K562 (cell line): ENCODE data around the gene SZT2. TPM values are rescaled to one million over a fixed set of nuclear protein-coding genes. Genes with fewer than 3 reads are reported as not detected.
A peak's percentile ranks its signal among the peaks of the same experiment; 100 is the strongest.

Experiments used
- ATAC-seq: fragments of 200-7000 bp; cut with Tn5 transposase; 3 replicates; pipeline ENCODE4 v1.9.1; 2020; ENCODE audit warnings: moderate library complexity
- BruUV-seq: library from RNA; stranded (reverse); fragments of 400-500 nt; replicated peaks from 2 replicates; lab custom pipeline; 2021; lab: Mats Ljungman, UMichigan
- CTCF ChIA-PET: fragments of 300-600 bp; formaldehyde crosslinking; extraction: SDS; loops from one replicate; lab custom pipeline; 2021; ENCODE audit warnings: low intra/inter-chr PET ratio; lab: Yijun Ruan, JAX
- POLR2A ChIA-PET: fragments of 300-600, 350-650 bp; sonication (Branson Sonifier 250); formaldehyde crosslinking; extraction: SDS; loops from one replicate; lab custom pipeline; 2021; ENCODE audit warnings: antibody characterized with exemption, inconsistent platforms; lab: Yijun Ruan, JAX
- DNase-seq, 4 experiments: peaks; one replicate each; pipeline versions ENCODE4 v3.0.0 to v3.0.0-alpha.2; 2011 to 2018; ENCODE audit warnings: low spot score in 3 of 4, mixed read lengths in 3 of 4; ENCODE audit errors: extremely low read depth in 1 of 4
- FAIRE-seq: peaks from 2 replicates; lab custom pipeline; 2011; peaks lifted over from hg19 to GRCh38; lab: Jason Lieb, UNC
- H2AFZ ChIP-seq: 2 replicates; pipeline ENCODE4 v1.6.0; 2011; ENCODE audit warnings: low read depth, low read length, control low read depth, inconsistent platforms
- H3K27ac ChIP-seq: fragments of 200-600 bp; 3 replicates; pipeline ENCODE4 v1.8.0; 2011; ENCODE audit warnings: low read depth, mild to moderate bottlenecking, control low read depth, inconsistent platforms, low read length, moderate library complexity, mixed read lengths; ENCODE audit errors: extremely low read depth
- H3K27me3 ChIP-seq, 2 experiments: fragments of 300-600 bp in 1 of 2; 2 replicates in 1 of 2; 3 replicates in 1 of 2; pipeline versions ENCODE4 v1.6.0 to v1.8.0; 2011; ENCODE audit warnings: inconsistent platforms in 2 of 2, low read length in 2 of 2, mild to moderate bottlenecking in 1 of 2, mixed read lengths in 1 of 2, moderate library complexity in 1 of 2; ENCODE audit not compliant: control insufficient read depth in 2 of 2, insufficient read depth in 2 of 2
- H3K36me3 ChIP-seq: fragments of 300-600 bp; 3 replicates; pipeline ENCODE4 v1.8.0; 2011; ENCODE audit warnings: mild to moderate bottlenecking, low read length, inconsistent platforms; ENCODE audit not compliant: control insufficient read depth, insufficient read depth
- H3K4me1 ChIP-seq, 2 experiments: fragments of 200-600 bp in 1 of 2; replicated peaks in 1 of 2; 2 replicates in 1 of 2; 3 replicates in 1 of 2; pipeline versions ENCODE4 v1.5.1 to v1.8.0; 2011; ENCODE audit warnings: inconsistent platforms in 2 of 2, low read length in 2 of 2, mild to moderate bottlenecking in 1 of 2, mixed read lengths in 1 of 2, moderate library complexity in 1 of 2; ENCODE audit not compliant: control insufficient read depth in 2 of 2, insufficient read depth in 2 of 2
- H3K4me2 ChIP-seq: 2 replicates; pipeline ENCODE4 v1.6.1; 2011; ENCODE audit warnings: low read length, control low read depth, inconsistent platforms, mixed read lengths; ENCODE audit not compliant: insufficient read depth
- H3K4me3 ChIP-seq: fragments of 200-600 bp; sonication (generic), shearing (Covaris generic); 2 replicates; pipeline ENCODE4 v1.5.1; 2016; ENCODE audit warnings: control low read depth, inconsistent platforms
- H3K79me2 ChIP-seq: fragments of 200-600 bp; 3 replicates; pipeline ENCODE4 v1.8.0; 2011; ENCODE audit warnings: low read length, inconsistent platforms; ENCODE audit not compliant: control insufficient read depth, insufficient read depth
- H3K9ac ChIP-seq, 2 experiments: 2 replicates each; pipeline versions ENCODE4 v1.6.0 to v1.6.1; 2011; ENCODE audit warnings: low read depth in 2 of 2, low read length in 2 of 2, control low read depth in 1 of 2, inconsistent platforms in 1 of 2, mild to moderate bottlenecking in 1 of 2, mixed read lengths in 1 of 2; ENCODE audit not compliant: insufficient read depth in 1 of 2
- H3K9me1 ChIP-seq: one replicate; pipeline ENCODE4 v1.6.0; 2011; ENCODE audit warnings: inconsistent platforms, mild to moderate bottlenecking, low read length, moderate library complexity; ENCODE audit not compliant: control insufficient read depth, insufficient read depth
- H3K9me3 ChIP-seq: replicated peaks from 2 replicates; pipeline ENCODE4 v1.5.1; 2011; ENCODE audit warnings: low read depth, low read length, inconsistent platforms; ENCODE audit not compliant: control insufficient read depth, insufficient read depth
- H4K20me1 ChIP-seq: replicated peaks from 2 replicates; pipeline ENCODE4 v1.6.1; 2011; ENCODE audit warnings: low read length, inconsistent platforms, mixed read lengths; ENCODE audit not compliant: control insufficient read depth, insufficient read depth
- CBFA2T2 ChIP-seq: fragments of 450-650 bp; conservative IDR thresholded peaks from 2 replicates; pipeline ENCODE4 v1.6.1; 2017; ENCODE audit warnings: mild to moderate bottlenecking
- NRF1 ChIP-seq, 2 experiments: fragments of 450-650 bp; IDR thresholded peaks in 1 of 2; conservative IDR thresholded peaks in 1 of 2; 2 replicates each; pipeline ENCODE4 v1.6.1; 2014; ENCODE audit warnings: mild to moderate bottlenecking in 2 of 2
- SMC3 ChIP-seq: conservative IDR thresholded peaks from 2 replicates; pipeline ENCODE4 v1.6.1; 2011; ENCODE audit warnings: low read depth, low read length, improper control_type of control experiment; ENCODE audit not compliant: insufficient read depth
- ZNF79 ChIP-seq: fragments of 250-450 bp; sonication (Bioruptor Pico); IDR thresholded peaks from 2 replicates; pipeline ENCODE4 v1.4.0; 2020; ENCODE audit warnings: low read depth, mild to moderate bottlenecking, moderate library complexity
- WGBS: fragments of 100-300 bp; shearing (Covaris generic); methylation state at CpG from one replicate; pipeline ENCODE4 v1.1.6; 2016; ENCODE audit warnings: low coverage, mixed read lengths; ENCODE audit not compliant: insufficient coverage; ENCODE audit errors: missing lambda C conversion rate; 5-methylcytosine and 5-hydroxymethylcytosine counted together
- in situ Hi-C: fragments of 300-500 bp; cut with MboI; formaldehyde crosslinking; loops from 4 replicates; pipeline ENCODE4 v1.15.0; 2018; ENCODE audit warnings: inconsistent platforms, mixed read lengths
- intact Hi-C: fragments of 100-400 bp; cut with micrococcal nuclease; formaldehyde crosslinking; loops from 2 replicates; pipeline ENCODE4 v1.14.2; 2022
- polyA plus RNA-seq, 8 experiments: library from polyadenylated mRNA; depleted of rRNA in 4 of 8; stranded (reverse) in 5 of 8; unstranded in 3 of 8; fragments of >200 nt; fragmentation: Nextera tagmentation in 2 of 8; fragmentation: Illumina TruSeq in 1 of 8; extraction: Ambion mirVana in 2 of 8; extraction: Trizol in 1 of 8; gene quantifications; 2 replicates each; pipeline versions ENCODE4 v1.2.1 to v1.2.3, GENCODE V29; 2011 to 2014; ENCODE audit warnings: inconsistent platforms in 1 of 8, missing spikeins in 1 of 8
- total RNA-seq, 7 experiments: library from RNA; depleted of rRNA in 6 of 7; stranded (reverse); fragments of >200 nt in 6 of 7; fragmentation: Illumina TruSeq in 2 of 7; extraction: Trizol in 2 of 7; gene quantifications; 2 replicates each; pipeline versions ENCODE4 v1.2.1 to v1.2.3, GENCODE V29; 2011 to 2021; ENCODE audit warnings: low replicate concordance in 1 of 7

The SZT2 gene
- total and polyA plus RNA-seq, 9 of the 15 experiments (the other 6 are each of a cell fraction or from before 2014, with no cell fraction given) = 0.88 to 31.0 (median 12.8) TPM

GRCh38 chr1:43444151-43444828 is 54.6 kb downstream of the SZT2 start:
- DNase-seq = no peak
- no peaks in the 10 kb centered on the region for H3K79me2 ChIP-seq
- H3K4me1 ChIP-seq = peaks cover 8% of the 10 kb centered on the region in 2 experiments; a peak in 3 of 5 replicates
- peaks cover 4% of the 10 kb centered on the region; the same call in 1 of the 2 replicates for H4K20me1 ChIP-seq
- no peak overlapping the region for H2AFZ ChIP-seq
- no peak overlapping the region for H3K27ac ChIP-seq
- ChIA-PET POLR2A (interaction anchor here (0.6 to 2.1 kb wide), 6 partner anchors 11 to 885 kb away, joined by 3 to 6 read pairs (median 4); no protein-coding TSS in a partner anchor), CTCF (no interaction called here)
- no peak overlapping the region for H3K4me2 ChIP-seq
- FAIRE-seq = peak; percentile 23
- H3K36me3 ChIP-seq = peaks cover 58% of the 10 kb centered on the region; the same call in 2 of the 3 replicates
- H3K9ac ChIP-seq = no peak overlapping the region
- no peaks in the 10 kb centered on the region for H3K9me3 ChIP-seq
- in situ Hi-C loops = no loop called here
- WGBS = 75% methylated on average over 13 of the region's 13 CpGs
- no peak overlapping the region for H3K4me3 ChIP-seq
- TF ChIP-seq CBFA2T2 (no peak), SMC3 (no peak)
- intact Hi-C loops = no loop called here
- no TSS peak for BruUV-seq
- peaks cover 4% of the 10 kb centered on the region for H3K9me1 ChIP-seq
- no peaks in the 10 kb centered on the region for H3K27me3 ChIP-seq
- peak; percentile 18; the same call in 1 of the 3 replicates for ATAC-seq

DNA sequence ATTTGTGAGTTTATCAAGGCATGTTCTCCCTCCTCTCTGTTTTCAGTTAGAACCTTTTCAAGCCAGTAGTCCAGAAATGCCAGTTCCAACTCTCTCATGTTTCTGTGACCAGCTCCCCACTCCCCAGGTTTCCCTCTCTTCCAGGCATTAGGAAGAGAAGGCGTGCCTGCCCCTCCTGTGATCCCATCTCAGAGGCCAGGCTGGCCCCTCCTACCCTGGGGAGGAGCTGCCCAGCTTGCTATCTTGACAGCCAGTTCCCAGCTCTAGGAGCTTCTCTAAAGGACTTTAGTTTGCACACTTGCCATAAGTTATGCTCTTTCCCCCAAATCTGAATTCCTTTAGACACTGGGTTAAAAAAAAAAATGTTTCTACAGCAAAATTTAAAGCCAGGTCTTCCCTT is 55.1 kb downstream of the SZT2 start:
- Histone ChIP-seq H3K79me2 (no peaks in the 10 kb centered on the region), H4K20me1 (peaks cover 4% of the 10 kb centered on the region; the same call in 1 of the 2 replicates), H2AFZ (no peak overlapping the region), H3K27ac (no peak overlapping the region), H3K9me3 (no peaks in the 10 kb centered on the region), H3K9ac (peak overlapping the region in 1 of 2 experiments; percentile 6; a peak in 1 of 4 replicates), H3K4me3 (no peak overlapping the region), H3K4me2 (no peak overlapping the region), H3K36me3 (peaks cover 57% of the 10 kb centered on the region; the same call in 2 of the 3 replicates), H3K9me1 (peaks cover 4% of the 10 kb centered on the region), H3K4me1 (peaks cover 8% of the 10 kb centered on the region in 2 experiments; a peak in 3 of 5 replicates), H3K27me3 (no peaks in the 10 kb centered on the region)
- DNase-seq (peak; percentile 69 to 89 (median 79)), ATAC-seq (peak; percentile 92), FAIRE-seq (peak; percentile 83)
- no TSS peak for BruUV-seq
- intact Hi-C loops = no loop called here
- TF ChIP-seq ZNF79 (CRISPR knock-in tag) (no peak), NRF1 (conservative IDR thresholded peaks at IDR 0.05 in 1 of 2, IDR thresholded peaks at IDR 0.05 in 1 of 2) (0 out of 4 replicates have a peak, but pooled peaks of 1 of the 2 experiments have one; percentile 25)
- POLR2A ChIA-PET = interaction anchor here (0.6 to 2.1 kb wide), 8 partner anchors 11 to 884 kb away, joined by 3 to 6 read pairs (median 3); no protein-coding TSS in a partner anchor
- CTCF ChIA-PET = no interaction called here
- 7% methylated on average over 1 of the region's 1 CpG for WGBS
- in situ Hi-C loops = no loop called here
